GM21723 (cell line): ENCODE results near the gene TIPIN.
"Not testable (repeated sequence)": the region's sequence is repeated elsewhere in the genome, so short reads cannot be mapped to it uniquely, and the experiment has no call there.

ENCODE experiments used
- ATAC-seq: cut with Tn5 transposase; IDR thresholded peaks from one replicate; pipeline ENCODE4 v1.9.1; 2021; ENCODE audit warnings: mild to moderate bottlenecking, moderate library complexity; ENCODE audit not compliant: unreplicated experiment

TIPIN gene, protein sequence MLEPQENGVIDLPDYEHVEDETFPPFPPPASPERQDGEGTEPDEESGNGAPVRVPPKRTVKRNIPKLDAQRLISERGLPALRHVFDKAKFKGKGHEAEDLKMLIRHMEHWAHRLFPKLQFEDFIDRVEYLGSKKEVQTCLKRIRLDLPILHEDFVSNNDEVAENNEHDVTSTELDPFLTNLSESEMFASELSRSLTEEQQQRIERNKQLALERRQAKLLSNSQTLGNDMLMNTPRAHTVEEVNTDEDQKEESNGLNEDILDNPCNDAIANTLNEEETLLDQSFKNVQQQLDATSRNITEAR

GRCh38 chr15:66356359-66357236, at the start of gene TIPIN:
TSS of gene TIPIN (minus strand) at chr15:66356685. CDS start at chr15:66352947, 3,738 bp downstream.
- peak; percentile 89 for ATAC-seq

GRCh38 chr15:66405615-66406014, 49.1 kb upstream of the TIPIN start:
- no peak for ATAC-seq

GRCh38 chr15:66405007-66405406, 48.5 kb upstream of the TIPIN start:
- no peak for ATAC-seq

DNA sequence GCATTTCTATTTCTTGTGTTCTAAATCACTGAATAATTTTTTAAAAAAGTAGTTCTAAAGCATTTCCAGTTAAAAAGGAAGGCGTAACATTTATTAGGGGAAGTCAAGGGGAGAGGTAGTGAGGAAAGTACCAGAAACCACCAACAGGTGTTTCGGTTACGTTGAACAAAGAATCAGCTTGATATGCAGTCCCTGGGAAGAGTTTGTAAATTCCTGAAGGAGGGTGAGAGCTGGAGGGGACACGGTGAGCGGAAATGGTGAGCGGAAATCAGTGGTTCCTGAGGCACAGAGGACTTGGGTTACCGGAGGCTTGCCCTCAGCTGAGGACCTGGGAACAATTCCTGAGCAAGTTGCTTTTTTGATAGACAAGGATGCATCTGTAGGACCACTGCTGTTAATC, 48.0 kb upstream of the TIPIN start:
- no peak for ATAC-seq

DNA sequence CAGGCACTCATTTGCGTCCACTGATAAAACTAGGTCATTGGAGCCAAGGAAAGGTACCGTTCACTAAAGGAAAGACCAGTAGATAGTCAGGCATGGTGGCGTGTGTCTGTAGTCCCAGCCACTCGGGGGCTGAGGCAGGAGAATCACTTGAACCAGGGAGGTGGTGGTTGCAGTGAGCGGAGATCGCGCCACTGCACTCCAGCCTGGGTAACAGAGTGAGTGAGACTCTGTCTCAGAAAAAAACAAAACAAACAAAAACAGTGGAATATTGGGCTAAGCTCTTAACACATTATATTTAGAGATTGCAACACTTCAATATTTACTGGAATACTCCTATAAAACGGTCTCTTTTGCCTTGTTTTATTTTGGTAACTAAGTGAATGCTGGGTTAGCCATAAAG, 47.6 kb upstream of the TIPIN start:
- ATAC-seq = no peak

GRCh38 chr15:66403323-66403722, 46.8 kb upstream of the TIPIN start:
- no peak for ATAC-seq

GRCh38 chr15:66402761-66403284, 46.3 kb upstream of the TIPIN start:
- no peak for ATAC-seq

DNA sequence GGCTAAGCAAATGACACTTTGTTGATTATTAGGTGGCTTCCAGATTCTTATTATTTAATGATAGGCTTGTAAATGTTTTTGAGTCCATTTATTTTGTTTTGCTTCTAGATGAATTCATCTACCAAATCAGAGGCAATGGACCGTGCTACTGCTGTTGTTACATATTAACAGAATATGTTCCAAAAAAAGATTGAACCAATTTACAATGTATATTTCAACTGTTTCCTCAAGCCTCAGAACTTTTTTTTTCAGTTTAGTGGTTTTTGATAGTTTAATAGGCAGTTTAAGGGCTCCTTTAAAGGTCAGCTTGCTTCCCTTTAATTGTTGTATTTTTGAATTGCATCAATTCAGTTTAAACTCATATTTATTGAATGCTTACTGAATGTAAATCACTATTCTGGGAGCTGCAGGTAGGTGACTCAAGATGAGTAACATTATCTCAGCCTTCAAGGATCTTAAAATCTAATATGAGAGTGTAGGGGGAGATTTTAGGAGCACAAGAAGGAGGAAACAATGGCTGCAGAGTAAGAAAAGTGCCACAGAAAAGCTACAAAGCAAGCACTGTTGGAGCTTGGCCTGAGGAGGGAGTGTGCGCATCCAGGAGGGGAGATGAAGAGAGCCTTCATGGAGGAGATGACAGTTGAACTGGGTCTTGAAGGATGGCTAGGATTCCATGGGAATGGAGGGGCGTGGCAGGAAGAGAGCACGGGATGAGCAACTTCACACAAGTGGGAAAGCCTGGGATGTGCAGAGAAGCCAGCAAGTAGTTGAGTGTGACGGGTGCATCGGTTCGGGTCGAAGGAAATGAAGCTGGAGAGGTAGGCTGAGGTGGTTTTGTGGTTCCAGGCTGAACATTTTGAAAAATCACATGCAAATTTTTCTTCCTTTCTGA, 44.9 kb upstream of the TIPIN start:
- no peak for ATAC-seq

DNA sequence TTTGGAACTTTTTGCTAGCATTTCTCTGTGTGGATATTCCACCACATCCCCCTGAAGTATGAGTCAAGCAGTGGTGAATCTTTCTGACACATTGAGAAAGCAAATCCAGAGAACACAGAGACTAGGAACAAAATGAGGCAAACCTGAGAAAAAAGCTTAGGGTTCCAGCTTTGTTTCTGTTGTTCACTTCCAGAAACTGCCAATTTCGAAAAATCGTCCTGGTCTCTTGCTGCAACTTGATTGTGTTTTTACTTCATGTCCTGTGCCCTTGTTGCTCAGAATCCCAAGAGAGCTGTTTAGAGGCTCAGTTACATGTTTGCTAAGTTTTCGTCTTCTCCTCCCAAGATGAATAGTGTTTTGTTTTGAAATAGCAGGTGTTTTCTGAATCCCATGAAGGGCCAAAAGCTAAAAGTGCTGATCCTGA, 43.9 kb upstream of the TIPIN start:
- ATAC-seq = no peak

GRCh38 chr15:66399276-66399675, 42.8 kb upstream of the TIPIN start:
- ATAC-seq = no peak

DNA sequence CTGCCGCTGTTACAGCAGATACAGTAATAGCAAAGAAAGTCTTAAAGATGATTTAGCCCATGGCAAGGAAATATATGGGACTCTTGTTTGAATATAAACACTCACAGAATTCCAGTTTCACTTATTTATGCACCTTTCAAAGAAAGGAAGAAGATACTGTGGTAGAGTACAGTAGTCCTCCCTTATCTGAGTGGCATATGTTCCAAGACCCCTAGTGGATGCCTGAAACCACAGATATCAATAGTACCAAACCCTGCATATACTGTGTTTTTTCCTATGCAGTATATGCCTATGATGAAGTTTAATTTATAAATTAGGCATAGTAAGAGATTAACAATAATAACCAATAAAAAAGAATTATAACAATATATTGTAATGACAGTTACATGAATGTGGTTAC, 38.4 kb upstream of the TIPIN start:
- no peak for ATAC-seq

DNA sequence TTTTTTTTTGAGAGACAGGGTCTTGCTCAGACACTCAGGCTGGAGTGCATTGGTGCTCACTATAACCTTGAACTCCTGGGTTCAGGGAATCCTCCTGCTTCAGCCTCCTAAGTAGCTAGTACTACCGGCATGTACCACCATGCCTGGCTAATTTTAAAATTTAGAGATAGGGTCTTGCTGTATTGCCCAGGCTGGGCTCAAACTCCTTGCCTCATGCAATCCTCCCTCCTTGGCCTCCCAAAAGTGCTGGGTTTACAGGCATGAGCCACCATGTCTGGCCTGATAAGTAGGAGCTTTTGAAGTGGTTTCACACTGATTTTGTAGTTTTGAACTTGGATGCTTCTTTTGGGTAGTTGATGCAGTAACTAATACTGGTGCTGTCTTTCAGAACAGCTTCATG, 38.0 kb upstream of the TIPIN start:
- ATAC-seq = no peak

GRCh38 chr15:66393037-66393436, 36.6 kb upstream of the TIPIN start:
- ATAC-seq = not testable (repeated sequence)

DNA sequence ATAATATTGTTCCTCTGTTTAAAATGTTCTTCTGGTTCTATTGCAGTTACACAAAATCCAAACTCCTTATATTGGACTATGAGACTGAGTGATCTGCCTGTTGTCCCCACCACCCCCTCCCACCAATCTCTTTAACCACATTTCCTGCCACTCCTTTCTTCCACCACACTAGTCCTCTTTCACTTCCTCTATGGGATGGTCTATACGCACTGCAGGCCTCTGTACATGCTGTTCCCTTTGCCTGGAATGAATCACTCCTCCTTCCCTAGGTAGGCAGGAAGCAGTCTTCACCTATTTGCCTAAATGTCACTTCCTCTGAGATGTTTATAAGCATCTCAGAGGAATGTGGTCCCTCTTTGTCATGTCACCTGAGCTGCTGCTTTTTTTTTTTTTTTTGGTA, 34.2 kb upstream of the TIPIN start:
- no peak for ATAC-seq

DNA sequence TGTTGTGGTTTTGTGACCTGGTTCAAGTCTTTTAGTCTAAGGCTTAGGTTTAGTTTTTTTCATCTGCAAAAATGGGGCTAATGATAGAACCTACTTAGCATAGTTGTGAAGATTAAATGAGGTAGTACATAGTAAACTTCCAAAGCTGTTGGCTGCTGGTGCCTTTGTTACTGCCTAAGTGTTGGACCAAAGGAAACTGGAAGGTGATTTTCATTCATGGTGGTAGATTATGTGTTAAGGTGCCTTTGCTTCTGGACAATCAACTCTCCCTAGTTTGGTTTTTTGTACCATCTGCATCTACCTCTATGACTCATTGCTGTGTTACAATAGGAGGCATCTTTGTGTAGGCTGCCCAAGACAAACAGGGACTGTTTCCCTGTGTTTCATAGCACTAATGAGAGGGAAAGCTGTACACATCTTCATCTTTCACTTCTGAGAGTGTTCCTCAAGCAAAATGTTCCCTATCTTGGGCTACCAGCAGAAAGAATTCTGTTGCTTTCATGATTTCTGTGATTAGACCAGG, 33.4 kb upstream of the TIPIN start:
- no peak for ATAC-seq

- ATAC-seq = no peak
Observed at GRCh38 chr15:66389098-66389858, 32.8 kb upstream of the TIPIN start.

- ATAC-seq = no peak
Observed at GRCh38 chr15:66388576-66388975, 32.1 kb upstream of the TIPIN start.

GRCh38 chr15:66388043-66388363, 31.5 kb upstream of the TIPIN start:
- ATAC-seq = no peak

DNA sequence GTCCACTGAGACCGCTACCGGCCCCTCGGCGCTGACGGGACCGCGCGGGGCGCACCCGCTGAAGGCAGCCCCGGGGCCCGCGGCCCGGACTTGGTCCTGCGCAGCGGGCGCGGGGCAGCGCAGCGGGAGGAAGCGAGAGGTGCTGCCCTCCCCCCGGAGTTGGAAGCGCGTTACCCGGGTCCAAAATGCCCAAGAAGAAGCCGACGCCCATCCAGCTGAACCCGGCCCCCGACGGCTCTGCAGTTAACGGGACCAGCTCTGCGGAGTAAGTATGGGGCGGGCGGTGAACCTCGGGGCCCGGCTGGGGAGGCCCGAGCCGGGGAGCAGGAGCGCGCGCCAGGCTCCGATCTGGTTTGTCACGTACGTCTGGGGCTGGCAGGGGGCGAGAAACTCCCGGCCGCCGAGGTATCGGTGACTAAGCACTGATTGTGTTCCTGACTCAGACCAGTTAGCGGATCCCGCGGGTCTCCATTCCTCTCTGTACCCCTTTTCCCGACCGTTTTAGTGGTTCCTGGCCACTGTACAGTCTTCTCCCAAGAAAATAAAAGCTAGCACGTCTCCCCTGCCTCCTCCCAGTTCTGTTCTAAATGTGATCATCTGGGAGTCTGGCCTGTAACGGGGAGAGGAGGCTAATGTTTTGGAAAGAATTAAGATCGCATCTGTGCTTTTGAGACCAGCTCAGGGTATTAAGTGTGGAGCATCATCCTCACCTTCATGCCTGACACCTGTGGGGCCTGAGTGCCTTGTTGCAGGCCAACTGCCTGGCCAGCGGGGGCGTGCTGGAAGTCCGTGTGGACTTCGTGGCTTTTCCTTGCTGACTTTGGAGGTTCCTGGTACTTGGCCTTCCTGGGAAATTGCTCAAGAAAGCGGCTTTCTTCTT, 30.9 kb upstream of the TIPIN start:
- ATAC-seq = peak; percentile 23
